ENCODE measurements around the gene RHBDL3. TPM values are rescaled to one million over a fixed set of nuclear protein-coding genes. Genes with fewer than 3 reads are reported as not detected.

The RHBDL3 gene
- total RNA-seq, 1 experiment from 2014 or later, result 0.24 TPM

DNA sequence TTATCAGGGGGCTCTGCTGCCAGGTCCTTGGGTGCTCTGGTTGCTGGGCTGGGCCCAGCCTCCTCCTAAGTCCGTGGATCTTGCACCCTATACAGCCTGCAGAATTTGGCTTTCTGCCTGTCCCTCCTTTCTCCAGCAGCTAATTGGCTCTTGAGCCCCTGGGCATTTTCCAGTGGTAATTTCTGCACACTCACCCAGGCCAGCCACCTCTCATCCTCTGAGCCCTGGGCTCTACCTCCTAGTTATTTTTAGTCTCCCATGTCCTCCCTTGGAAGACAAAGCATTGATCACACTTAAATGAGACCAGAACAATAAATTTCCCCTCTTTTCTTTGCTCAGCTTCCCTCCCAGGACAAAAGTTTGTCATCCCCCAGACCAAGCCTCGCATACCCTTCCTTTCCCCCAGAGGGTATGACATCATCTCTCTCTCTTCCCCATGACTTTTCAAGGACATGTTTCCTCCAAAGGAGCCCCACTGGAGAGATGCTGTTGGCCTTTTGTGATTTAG, 38.2 kb downstream of the RHBDL3 start:
- intact Hi-C loops (cut with micrococcal nuclease; ENCODE audit: unreplicated experiment), result no loop called here
- Mint-ChIP-seq H3K27ac (ENCODE audit: unreplicated experiment) (no peak overlapping the region), H3K27me3 (ENCODE audit: unreplicated experiment) (peaks cover 62% of the 10 kb centered on the region), H3K4me3 (ENCODE audit: low read depth, unreplicated experiment) (no peak overlapping the region), H3K36me3 (ENCODE audit: insufficient read depth, unreplicated experiment) (no peaks in the 10 kb centered on the region), H3K9me3 (ENCODE audit: low read depth, unreplicated experiment) (no peaks in the 10 kb centered on the region), H3K4me1 (ENCODE audit: low read depth, unreplicated experiment) (no peaks in the 10 kb centered on the region)
- no peak for DNase-seq
- CTCF ChIA-PET, result no interaction called here
- BruUV-seq (replicated peaks), result no TSS peak
- TF ChIP-seq, protein P1, sequence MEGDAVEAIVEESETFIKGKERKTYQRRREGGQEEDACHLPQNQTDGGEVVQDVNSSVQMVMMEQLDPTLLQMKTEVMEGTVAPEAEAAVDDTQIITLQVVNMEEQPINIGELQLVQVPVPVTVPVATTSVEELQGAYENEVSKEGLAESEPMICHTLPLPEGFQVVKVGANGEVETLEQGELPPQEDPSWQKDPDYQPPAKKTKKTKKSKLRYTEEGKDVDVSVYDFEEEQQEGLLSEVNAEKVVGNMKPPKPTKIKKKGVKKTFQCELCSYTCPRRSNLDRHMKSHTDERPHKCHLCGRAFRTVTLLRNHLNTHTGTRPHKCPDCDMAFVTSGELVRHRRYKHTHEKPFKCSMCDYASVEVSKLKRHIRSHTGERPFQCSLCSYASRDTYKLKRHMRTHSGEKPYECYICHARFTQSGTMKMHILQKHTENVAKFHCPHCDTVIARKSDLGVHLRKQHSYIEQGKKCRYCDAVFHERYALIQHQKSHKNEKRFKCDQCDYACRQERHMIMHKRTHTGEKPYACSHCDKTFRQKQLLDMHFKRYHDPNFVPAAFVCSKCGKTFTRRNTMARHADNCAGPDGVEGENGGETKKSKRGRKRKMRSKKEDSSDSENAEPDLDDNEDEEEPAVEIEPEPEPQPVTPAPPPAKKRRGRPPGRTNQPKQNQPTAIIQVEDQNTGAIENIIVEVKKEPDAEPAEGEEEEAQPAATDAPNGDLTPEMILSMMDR (IDR thresholded peaks at IDR 0.05; ENCODE audit: unreplicated experiment), result no peak

DNA sequence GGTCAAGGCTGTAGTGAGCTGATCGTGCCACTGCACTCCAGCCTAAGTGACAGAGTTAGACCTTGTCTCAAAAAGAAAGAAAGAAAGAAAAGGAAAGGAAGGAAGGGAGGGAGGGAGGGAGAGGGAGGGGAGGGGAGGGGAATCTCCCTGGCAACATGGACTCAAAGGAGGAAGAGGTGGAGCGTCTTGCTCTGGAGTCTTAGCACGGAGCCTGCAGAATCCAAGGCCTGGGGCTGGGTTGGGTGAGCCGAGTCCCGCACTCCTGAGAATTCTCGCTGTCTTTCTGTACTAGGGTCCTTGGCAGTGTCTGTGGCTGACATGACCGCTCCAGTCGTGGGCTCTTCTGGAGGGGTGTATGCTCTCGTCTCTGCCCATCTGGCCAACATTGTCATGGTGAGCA, 39.4 kb downstream of the RHBDL3 start:
- Mint-ChIP-seq H3K4me1 (ENCODE audit: low read depth, unreplicated experiment) (no peaks in the 10 kb centered on the region), H3K9me3 (ENCODE audit: low read depth, unreplicated experiment) (no peaks in the 10 kb centered on the region), H3K36me3 (ENCODE audit: insufficient read depth, unreplicated experiment) (no peaks in the 10 kb centered on the region), H3K4me3 (ENCODE audit: low read depth, unreplicated experiment) (no peak overlapping the region), H3K27ac (ENCODE audit: unreplicated experiment) (no peak overlapping the region), H3K27me3 (ENCODE audit: unreplicated experiment) (peaks cover 60% of the 10 kb centered on the region)
- CTCF ChIA-PET, result no interaction called here
- BruUV-seq (replicated peaks), result no TSS peak
- DNase-seq, result no peak
- intact Hi-C loops (cut with micrococcal nuclease; ENCODE audit: unreplicated experiment), result no loop called here
- TF ChIP-seq, protein P1 (IDR thresholded peaks at IDR 0.05; ENCODE audit: unreplicated experiment), result no peak

DNA sequence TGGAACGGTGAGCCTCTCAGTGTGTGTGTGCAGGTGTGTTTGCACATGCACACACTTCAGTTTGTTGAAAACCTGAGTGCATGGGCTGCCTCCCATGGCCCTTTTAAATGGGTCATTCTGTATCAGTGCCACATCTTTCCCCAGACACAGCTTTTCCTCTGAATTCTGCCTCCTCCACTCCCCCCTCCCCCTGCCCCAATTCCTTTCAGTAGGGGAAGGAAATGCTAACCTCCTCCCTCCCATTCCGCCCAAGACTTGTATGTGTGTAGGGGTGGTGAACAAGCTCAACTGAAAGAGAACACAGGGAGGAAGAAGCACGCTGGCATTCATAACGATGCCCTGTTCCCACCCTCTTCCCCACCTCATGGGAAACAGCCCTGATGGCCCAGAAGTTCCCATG, 42.0 kb downstream of the RHBDL3 start:
- CTCF ChIA-PET, result interaction anchor here (0.6 kb wide), 2 partner anchors 11 kb away, joined by 3 to 5 read pairs; no protein-coding TSS in a partner anchor
- intact Hi-C loops (cut with micrococcal nuclease; ENCODE audit: unreplicated experiment), result no loop called here
- no peak overlapping the region for H3K27ac Mint-ChIP-seq (ENCODE audit: unreplicated experiment)
- no peak overlapping the region for H3K4me3 Mint-ChIP-seq (ENCODE audit: low read depth, unreplicated experiment)
- no peaks in the 10 kb centered on the region for H3K4me1 Mint-ChIP-seq (ENCODE audit: low read depth, unreplicated experiment)
- H3K9me3 Mint-ChIP-seq (ENCODE audit: low read depth, unreplicated experiment), result no peaks in the 10 kb centered on the region
- DNase-seq, result no peak
- H3K27me3 Mint-ChIP-seq (ENCODE audit: unreplicated experiment), result peaks cover 71% of the 10 kb centered on the region
- BruUV-seq (replicated peaks), result no TSS peak
- no peaks in the 10 kb centered on the region for H3K36me3 Mint-ChIP-seq (ENCODE audit: insufficient read depth, unreplicated experiment)
- TF ChIP-seq, protein P1 (IDR thresholded peaks at IDR 0.05; ENCODE audit: unreplicated experiment), result no peak

DNA sequence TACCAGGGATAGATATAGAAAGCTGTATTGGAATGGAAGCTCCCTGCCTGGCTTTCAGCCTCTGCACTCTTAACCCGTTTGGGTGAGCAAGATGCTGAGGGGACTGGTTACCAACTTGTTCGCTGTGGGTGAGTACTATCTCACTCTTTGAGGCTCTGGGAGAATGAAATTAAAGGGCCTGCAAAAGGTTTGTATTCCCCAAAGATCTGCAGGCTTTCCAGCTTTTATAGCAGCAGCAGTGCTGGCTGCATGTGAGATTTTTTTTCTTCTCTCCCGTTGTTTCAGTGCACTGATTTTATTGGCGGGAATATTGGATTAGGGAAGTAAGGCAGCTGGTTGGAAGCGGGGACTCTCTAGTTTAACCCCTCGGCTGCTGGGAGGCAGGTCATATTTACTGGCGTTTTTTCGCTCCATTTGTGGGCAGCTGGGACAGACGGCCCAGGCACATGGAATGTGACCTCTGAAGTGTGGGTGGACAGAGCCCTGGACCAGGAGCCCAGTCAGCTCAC, 45.5 kb downstream of the RHBDL3 start:
- Mint-ChIP-seq H3K36me3 (ENCODE audit: insufficient read depth, unreplicated experiment) (no peaks in the 10 kb centered on the region), H3K4me3 (ENCODE audit: low read depth, unreplicated experiment) (no peak overlapping the region), H3K4me1 (ENCODE audit: low read depth, unreplicated experiment) (no peaks in the 10 kb centered on the region), H3K27ac (ENCODE audit: unreplicated experiment) (no peak overlapping the region), H3K27me3 (ENCODE audit: unreplicated experiment) (peaks cover 62% of the 10 kb centered on the region), H3K9me3 (ENCODE audit: low read depth, unreplicated experiment) (no peaks in the 10 kb centered on the region)
- TF ChIP-seq, protein P1 (IDR thresholded peaks at IDR 0.05; ENCODE audit: unreplicated experiment), result no peak
- CTCF ChIA-PET, result interaction anchor here (0.9 kb wide), 1 partner anchor 9 kb away, joined by 3 read pairs; no protein-coding TSS in a partner anchor
- intact Hi-C loops (cut with micrococcal nuclease; ENCODE audit: unreplicated experiment), result no loop called here
- DNase-seq, result no peak
- BruUV-seq (replicated peaks), result no TSS peak
